Measurements from ENCODE around the gene ERC1. TPM values are rescaled to one million over a fixed set of nuclear protein-coding genes. Genes with fewer than 3 reads are reported as not detected.
"Not testable (repeated sequence)": the region's sequence is repeated elsewhere in the genome, so short reads cannot be mapped to it uniquely, and the experiment has no call there.

Gene ERC1
- total RNA-seq, 1 experiment from 2014 or later, result 40.4 TPM

GRCh38 chr12:1132311-1132710 lies 141.3 kb downstream of the ERC1 start:
- Histone ChIP-seq H3K4me3 (ENCODE audit: low read depth in 2 of 2, low read length in 2 of 2) (no peak overlapping the region), H3K36me3 (ENCODE audit: control insufficient read depth, insufficient read depth, low read length) (no peaks in the 10 kb centered on the region), H3K27ac (ENCODE audit: low read length) (no peak overlapping the region), H3K9me3 (ENCODE audit: control insufficient read depth, insufficient read depth, low read depth, low read length) (no peaks in the 10 kb centered on the region), H3K27me3 (ENCODE audit: control insufficient read depth, insufficient read depth, low read length) (no peaks in the 10 kb centered on the region), H3K4me1 (ENCODE audit: control insufficient read depth, insufficient read depth, low read length) (peaks cover 3% of the 10 kb centered on the region; the same call in 1 of the 2 replicates)
- intact Hi-C loops (cut with micrococcal nuclease; ENCODE audit: unreplicated experiment) (no loop called here), in situ Hi-C loops (cut with HindIII; ENCODE audit: low pct_unique_long_range_greater_than_20kb, low sequenced_read_pairs) (no loop called here)
- ChIA-PET POLR2A (no interaction called here), CTCF (no interaction called here)
- BruUV-seq (replicated peaks), result no TSS peak
- ATAC-seq (no peak), DNase-seq (ENCODE audit: low read depth, low spot score) (no peak)
- no peak for TF ChIP-seq TCF7L2 (IDR thresholded peaks at IDR 0.05; ENCODE audit: low read depth, low read length)
- TF ChIP-seq POLR2AphosphoS5 (IDR thresholded peaks at IDR 0.05; ENCODE audit: low read depth, low read length), result no peak
- no peak for TF ChIP-seq SIN3A (IDR thresholded peaks at IDR 0.05; ENCODE audit: borderline replicate concordance, insufficient read depth, low read depth, low read length)
- no peak for TF ChIP-seq CTCF (IDR thresholded peaks at IDR 0.05)
- TF ChIP-seq REST (IDR thresholded peaks at IDR 0.05; ENCODE audit: insufficient read depth in 1 of 2, low read depth in 2 of 2, low read length in 1 of 2), result no peak

GRCh38 chr12:1138691-1139090 lies 147.7 kb downstream of the ERC1 start:
- Histone ChIP-seq H3K4me3 (ENCODE audit: low read depth in 2 of 2, low read length in 2 of 2) (no peak overlapping the region), H3K27ac (ENCODE audit: low read length) (no peak overlapping the region), H3K27me3 (ENCODE audit: control insufficient read depth, insufficient read depth, low read length) (no peaks in the 10 kb centered on the region), H3K36me3 (ENCODE audit: control insufficient read depth, insufficient read depth, low read length) (no peaks in the 10 kb centered on the region; the same call in 1 of the 2 replicates), H3K4me1 (ENCODE audit: control insufficient read depth, insufficient read depth, low read length) (no peaks in the 10 kb centered on the region), H3K9me3 (ENCODE audit: control insufficient read depth, insufficient read depth, low read depth, low read length) (no peaks in the 10 kb centered on the region)
- POLR2A ChIA-PET, result no interaction called here
- no TSS peak for BruUV-seq (replicated peaks)
- ATAC-seq (no peak), DNase-seq (ENCODE audit: low read depth, low spot score) (no peak)
- intact Hi-C loops (cut with micrococcal nuclease; ENCODE audit: unreplicated experiment), result no loop called here
- in situ Hi-C loops (cut with HindIII; ENCODE audit: low pct_unique_long_range_greater_than_20kb, low sequenced_read_pairs), result no loop called here
- TF ChIP-seq SIN3A (IDR thresholded peaks at IDR 0.05; ENCODE audit: borderline replicate concordance, insufficient read depth, low read depth, low read length), result no peak
- no peak for TF ChIP-seq TCF7L2 (IDR thresholded peaks at IDR 0.05; ENCODE audit: low read depth, low read length)
- no peak for TF ChIP-seq REST (IDR thresholded peaks at IDR 0.05; ENCODE audit: insufficient read depth in 1 of 2, low read depth in 2 of 2, low read length in 1 of 2)
- TF ChIP-seq POLR2AphosphoS5 (IDR thresholded peaks at IDR 0.05; ENCODE audit: low read depth, low read length), result no peak
- TF ChIP-seq CTCF (IDR thresholded peaks at IDR 0.05), result no peak
- CTCF ChIA-PET, result no interaction called here

- intact Hi-C loops (cut with micrococcal nuclease; ENCODE audit: unreplicated experiment); in situ Hi-C loops (cut with HindIII; ENCODE audit: low pct_unique_long_range_greater_than_20kb, low sequenced_read_pairs); H3K4me3 ChIP-seq (ENCODE audit: low read depth in 2 of 2, low read length in 2 of 2); DNase-seq (ENCODE audit: low read depth, low spot score); POLR2A ChIA-PET; H3K27ac ChIP-seq (ENCODE audit: low read length); BruUV-seq (replicated peaks); CTCF ChIA-PET; H3K9me3 ChIP-seq (ENCODE audit: control insufficient read depth, insufficient read depth, low read depth, low read length); ATAC-seq; H3K36me3 ChIP-seq (ENCODE audit: control insufficient read depth, insufficient read depth, low read length); H3K4me1 ChIP-seq (ENCODE audit: control insufficient read depth, insufficient read depth, low read length); H3K27me3 ChIP-seq (ENCODE audit: control insufficient read depth, insufficient read depth, low read length): not testable (repeated sequence)
These were observed 155.7 kb downstream of the ERC1 start for GRCh38 chr12:1146758-1147157.
